K562 (cell line): ENCODE measurements around the gene ZNF672. TPM values are rescaled to one million over a fixed set of nuclear protein-coding genes. Genes with fewer than 3 reads are reported as not detected.
A peak's percentile ranks its signal among the peaks of the same experiment; 100 is the strongest.

ENCODE experiments used
- AFF4 ChIP-seq: sonication (generic); formaldehyde crosslinking; IDR thresholded peaks from 2 replicates; pipeline ENCODE4 v1.8.0; 2023; ENCODE audit warnings: mild to moderate bottlenecking, missing genetic modification reagents
- CBFB ChIP-seq: sonication (generic); formaldehyde crosslinking; IDR thresholded peaks from 2 replicates; pipeline ENCODE4 v1.4.0; 2020; ENCODE audit warnings: mild to moderate bottlenecking, missing genetic modification reagents
- CREB5 ChIP-seq: fragments of 250-450 bp; sonication (Bioruptor Pico); IDR thresholded peaks from 2 replicates; pipeline ENCODE4 v1.5.0; 2020; ENCODE audit warnings: mild to moderate bottlenecking
- DMBX1 ChIP-seq: fragments of 250-450 bp; sonication (Bioruptor Pico); IDR thresholded peaks from 2 replicates; pipeline ENCODE4 v1.8.0; 2022; ENCODE audit warnings: inconsistent platforms, mild to moderate bottlenecking, moderate library complexity, borderline replicate concordance
- HDAC1 ChIP-seq, 2 experiments: fragments of 450-650 bp; IDR thresholded peaks; 2 replicates each; pipeline ENCODE4 v1.6.1; 2016 to 2017; ENCODE audit warnings: inconsistent platforms in 1 of 2, mild to moderate bottlenecking in 1 of 2, moderate library complexity in 1 of 2
- HNRNPLL ChIP-seq: fragments of 200-400 bp; formaldehyde crosslinking; IDR thresholded peaks from 2 replicates; pipeline ENCODE4 v1.6.1; 2017; ENCODE audit warnings: low read length, low read depth, mild to moderate bottlenecking; ENCODE audit not compliant: poor library complexity, severe bottlenecking
- NFIC ChIP-seq: fragments of 450-650 bp; IDR thresholded peaks from 2 replicates; pipeline ENCODE4 v1.6.1; 2017; ENCODE audit warnings: mild to moderate bottlenecking, inconsistent platforms
- TCF15 ChIP-seq: fragments of 250-450 bp; sonication (Bioruptor Pico); IDR thresholded peaks from 2 replicates; pipeline ENCODE4 v1.8.0; 2022; ENCODE audit warnings: moderate library complexity, mild to moderate bottlenecking, inconsistent platforms
- XRCC5 ChIP-seq: fragments of 200-400 bp; formaldehyde crosslinking; IDR thresholded peaks from 2 replicates; pipeline ENCODE4 v1.6.1; 2017; ENCODE audit warnings: low read depth, mild to moderate bottlenecking, low read length
- ZBTB26 ChIP-seq: fragments of 450-650 bp; formaldehyde crosslinking; IDR thresholded peaks from 2 replicates; pipeline ENCODE4 v1.4.0; 2022; ENCODE audit warnings: missing genetic modification characterization
- polyA plus RNA-seq, 8 experiments: library from polyadenylated mRNA; depleted of rRNA in 4 of 8; stranded (reverse) in 5 of 8; unstranded in 3 of 8; fragments of >200 nt; fragmentation: Nextera tagmentation in 2 of 8; fragmentation: Illumina TruSeq in 1 of 8; extraction: Ambion mirVana in 2 of 8; extraction: Trizol in 1 of 8; gene quantifications; 2 replicates each; pipeline versions ENCODE4 v1.2.1 to v1.2.3, GENCODE V29; 2011 to 2014; ENCODE audit warnings: inconsistent platforms in 1 of 8, missing spikeins in 1 of 8
- total RNA-seq, 7 experiments: library from RNA; depleted of rRNA in 6 of 7; stranded (reverse); fragments of >200 nt in 6 of 7; fragmentation: Illumina TruSeq in 2 of 7; extraction: Trizol in 2 of 7; gene quantifications; 2 replicates each; pipeline versions ENCODE4 v1.2.1 to v1.2.3, GENCODE V29; 2011 to 2021; ENCODE audit warnings: low replicate concordance in 1 of 7

ZNF672 gene
- total and polyA plus RNA-seq, 9 of the 15 experiments (the other 6 are each of a cell fraction or from before 2014, with no cell fraction given), result 1.9 to 57.9 (median 24.1) TPM

GRCh38 chr1:248838357-248839167 is 538 bp downstream of the ZNF672 start (continued):
- TF ChIP-seq ZBTB26, result 0 out of 2 replicates have a peak, but pooled peaks have one; percentile 63
- no peak for TF ChIP-seq XRCC5
- TF ChIP-seq CBFB, result peak; percentile 59; the same call in 1 of the 2 replicates
- TF ChIP-seq NFIC, result 0 out of 2 replicates have a peak, but pooled peaks have one; percentile 30
- TF ChIP-seq DMBX1 (CRISPR knock-in tag), result peak; percentile 49; the same call in 1 of the 2 replicates
- 0 out of 2 replicates have a peak, but pooled peaks have one; percentile 29 for TF ChIP-seq CREB5 (CRISPR knock-in tag)
- TF ChIP-seq TCF15, result no peak
- peak in 1 of 2 experiments; percentile 52; a peak in 1 of 4 replicates for TF ChIP-seq HDAC1 (IDR thresholded peaks at IDR 0.05)
- peak; percentile 17 for TF ChIP-seq HNRNPLL
- peak; percentile 87; the same call in 1 of the 2 replicates for TF ChIP-seq AFF4 (CRISPR knock-in tag)
